Stimulated activated CD4-positive, alpha-beta T cell treated with anti-CD3 and anti-CD28 coated beads, Interleukin-15, amount 100 ng/mL, for 48 hours (primary cell): ENCODE data around the gene HPCAL1.

Experiments used
- DNase-seq, 2 donors: peaks; one replicate each; pipeline ENCODE4 v3.0.0-alpha.2; 2020; ENCODE audit warnings: low read depth in 2 of 2

The HPCAL1 gene

GRCh38 chr2:10465910-10466309, 163.2 kb downstream of the HPCAL1 start:
- DNase-seq = no peak

GRCh38 chr2:10466801-10467200, 164.1 kb downstream of the HPCAL1 start:
- no peak for DNase-seq

- DNase-seq = no peak
These were observed 164.7 kb downstream of the HPCAL1 start for GRCh38 chr2:10467401-10467800.

- no peak for DNase-seq
These were observed 166.6 kb downstream of the HPCAL1 start for GRCh38 chr2:10469301-10469700.

- DNase-seq = no peak
These were observed 167.4 kb downstream of the HPCAL1 start for GRCh38 chr2:10469955-10470608.

- no peak for DNase-seq
These were observed 168.4 kb downstream of the HPCAL1 start for GRCh38 chr2:10471046-10471571.

GRCh38 chr2:10471955-10472354, 169.3 kb downstream of the HPCAL1 start:
- no peak for DNase-seq

- DNase-seq = no peak
These were observed 170.5 kb downstream of the HPCAL1 start for GRCh38 chr2:10473121-10473756.

GRCh38 chr2:10475221-10475722, 172.6 kb downstream of the HPCAL1 start:
- DNase-seq = no peak

GRCh38 chr2:10475811-10476660, 173.3 kb downstream of the HPCAL1 start:
- no peak for DNase-seq

- no peak for DNase-seq
These were observed 174.2 kb downstream of the HPCAL1 start for GRCh38 chr2:10476723-10477442.
